ENCODE data around the gene FGF3. TPM values are rescaled to one million over a fixed set of nuclear protein-coding genes. Genes with fewer than 3 reads are reported as not detected.

Gene FGF3
- total and polyA plus RNA-seq, 10 of the 15 experiments (the other 5 are each of a cell fraction or from before 2014, with no cell fraction given), result not detected

- TF ChIP-seq HSF1 (IDR thresholded peaks at IDR 0.05; ENCODE audit: low read depth, low read length), result no peak
- TF ChIP-seq TCF7 (IDR thresholded peaks at IDR 0.05; ENCODE audit: borderline replicate concordance), result no peak
- TF ChIP-seq RFX5 (IDR thresholded peaks at IDR 0.05; ENCODE audit: low read depth, low read length), result no peak
These were observed 49.0 kb upstream of the FGF3 start (continued) for GRCh38 chr11:69868006-69868810.

GRCh38 chr11:69867076-69868005, 48.1 kb upstream of the FGF3 start:
- H3K36me3 ChIP-seq (ENCODE audit: control insufficient read depth in 2 of 2, insufficient read depth in 2 of 2, low read length in 1 of 2), result no peaks in the 10 kb centered on the region
- BruUV-seq (replicated peaks), result no TSS peak
- 37% methylated on average over 30 of the region's 30 CpGs for WGBS (ENCODE audit: insufficient coverage, insufficient replicate concordance, low lambda C conversion rate, missing lambda C conversion rate)
- FAIRE-seq (no peak), ATAC-seq (no peak), DNase-seq (ENCODE audit: low read depth, low spot score) (no peak)
- no peak overlapping the region for H3K4me2 ChIP-seq (ENCODE audit: control insufficient read depth, insufficient read depth)
- H3K9me3 ChIP-seq (replicated peaks; ENCODE audit: control insufficient read depth, insufficient read depth, low read length), result no peaks in the 10 kb centered on the region
- H3K27ac ChIP-seq (ENCODE audit: control insufficient read depth, insufficient read depth), result no peak overlapping the region
- no peak overlapping the region for H2AFZ ChIP-seq (ENCODE audit: control insufficient read depth, low read depth, low read length)
- ChIA-PET POLR2A (no interaction called here), SMC1A (ENCODE audit: uncharacterized antibody, unreplicated experiment) (no interaction called here), RAD21 (ENCODE audit: unreplicated experiment) (no interaction called here), CTCF (no interaction called here)
- no peaks in the 10 kb centered on the region for H4K20me1 ChIP-seq (ENCODE audit: control insufficient read depth, insufficient read depth)
- peaks cover 0 to 2% of the 10 kb centered on the region in 2 experiments; a peak in 2 of 4 replicates for H3K27me3 ChIP-seq (replicated peaks in 1 of 2; ENCODE audit: control insufficient read depth in 2 of 2, insufficient read depth in 2 of 2, low read length in 1 of 2)
- in situ Hi-C loops (cut with MboI), result no loop called here
- no peaks in the 10 kb centered on the region for H3K79me2 ChIP-seq (ENCODE audit: control insufficient read depth, insufficient read depth, low read length)
- H3K9ac ChIP-seq (ENCODE audit: control insufficient read depth, insufficient read depth, low read length), result no peak overlapping the region
- no peaks in the 10 kb centered on the region for H3K4me1 ChIP-seq (ENCODE audit: control insufficient read depth, insufficient read depth, low read length)
- no peak overlapping the region for H3K4me3 ChIP-seq
- intact Hi-C loops (cut with micrococcal nuclease; ENCODE audit: unreplicated experiment), result no loop called here
- TF ChIP-seq SMAD5 (IDR thresholded peaks at IDR 0.05; ENCODE audit: low read depth), result no peak
- TF ChIP-seq CEBPZ (IDR thresholded peaks at IDR 0.05; ENCODE audit: low read depth, low read length), result no peak
- TF ChIP-seq SMC3 (IDR thresholded peaks at IDR 0.05; ENCODE audit: borderline replicate concordance, low read length), result no peak
- TF ChIP-seq USF2 (IDR thresholded peaks at IDR 0.05; ENCODE audit: borderline replicate concordance, low read depth, low read length), result no peak
- TF ChIP-seq ZNF24 (IDR thresholded peaks at IDR 0.05), result no peak
- TF ChIP-seq RFX5 (IDR thresholded peaks at IDR 0.05; ENCODE audit: low read depth, low read length), result no peak
- no peak for TF ChIP-seq PBX3 (IDR thresholded peaks at IDR 0.05; ENCODE audit: insufficient replicate concordance, low read depth, low read length)
- TF ChIP-seq E2F4 (IDR thresholded peaks at IDR 0.05; ENCODE audit: low read depth, low read length), result no peak
- TF ChIP-seq MYC (IDR thresholded peaks at IDR 0.05; ENCODE audit: insufficient read depth, insufficient read length, insufficient replicate concordance, low read length, severe bottlenecking), result no peak
